AG04450 (cell line): Measurements from ENCODE around the gene PAQR9. TPM values are rescaled to one million over a fixed set of nuclear protein-coding genes. Genes with fewer than 3 reads are reported as not detected.

ENCODE experiments used
- CTCF ChIA-PET: fragments of 300-600, 350-600 bp; formaldehyde crosslinking; extraction: SDS; loops from one replicate; lab custom pipeline; 2022; ENCODE audit warnings: antibody characterized with exemption, inconsistent platforms; lab: Charles Lee
- POLR2A ChIA-PET: fragments of 350-600 bp; formaldehyde crosslinking; extraction: SDS; loops from one replicate; lab custom pipeline; 2021; ENCODE audit warnings: antibody characterized with exemption, inconsistent platforms; lab: Yijun Ruan, JAX
- DNase-seq: peaks from one replicate; pipeline ENCODE4 v3.0.0-alpha.2; 2011; ENCODE audit warnings: low read depth, low spot score
- H3K27ac ChIP-seq: one replicate; pipeline ENCODE4 v1.5.1; 2012; ENCODE audit warnings: low read depth, low read length, control low read depth
- H3K27me3 ChIP-seq: one replicate; pipeline ENCODE4 v1.6.0; 2012; ENCODE audit warnings: low read length; ENCODE audit not compliant: control insufficient read depth, insufficient read depth
- H3K4me3 ChIP-seq: 2 replicates; pipeline ENCODE4 v1.5.1; 2011; ENCODE audit warnings: mild to moderate bottlenecking, low read depth, low read length, control low read depth
- H3K9me3 ChIP-seq: 2 replicates; pipeline ENCODE4 v1.5.1; 2012; ENCODE audit warnings: low read length; ENCODE audit not compliant: control insufficient read depth, insufficient read depth
- CTCF ChIP-seq: IDR thresholded peaks from 2 replicates; pipeline ENCODE4 v1.5.1; 2011; ENCODE audit warnings: low read depth, low read length, control low read depth, inconsistent platforms
- polyA plus RNA-seq: library from polyadenylated mRNA; depleted of rRNA; stranded (reverse); fragments of >200 nt; gene quantifications from 2 replicates; pipeline ENCODE4 v1.2.3, GENCODE V29; 2011

Gene PAQR9
- polyA plus RNA-seq, 1 experiment, result not detected

GRCh38 chr3:142984255-142984654 lies 20.8 kb upstream of the PAQR9 start:
- CTCF ChIA-PET, result interaction anchor here (0.6 to 5.5 kb wide), 5 partner anchors 10 to 397 kb away, joined by 3 to 59 read pairs (median 4); no protein-coding TSS in a partner anchor
- no peak for TF ChIP-seq CTCF
- POLR2A ChIA-PET, result no interaction called here
- no peak for DNase-seq
- no peaks in the 10 kb centered on the region for H3K9me3 ChIP-seq
- H3K4me3 ChIP-seq, result no peak overlapping the region
- no peak overlapping the region for H3K27ac ChIP-seq
- H3K27me3 ChIP-seq, result peaks cover 2% of the 10 kb centered on the region

- ChIA-PET CTCF (interaction anchor here (1.5 to 5.5 kb wide), 4 partner anchors 9 to 396 kb away, joined by 3 to 59 read pairs (median 8); no protein-coding TSS in a partner anchor), POLR2A (no interaction called here)
- no peak for TF ChIP-seq CTCF
- Histone ChIP-seq H3K27me3 (peaks cover 2% of the 10 kb centered on the region), H3K9me3 (no peaks in the 10 kb centered on the region), H3K4me3 (no peak overlapping the region), H3K27ac (no peak overlapping the region)
- no peak for DNase-seq
Observed at GRCh38 chr3:142983318-142983717, 19.8 kb upstream of the PAQR9 start.

- no peak overlapping the region for H3K4me3 ChIP-seq
- ChIA-PET CTCF (interaction anchor here (0.5 to 5.5 kb wide), 6 partner anchors 9 to 615 kb away, joined by 3 to 59 read pairs (median 5); no protein-coding TSS in a partner anchor), POLR2A (no interaction called here)
- TF ChIP-seq CTCF, result no peak
- DNase-seq, result no peak
- H3K27me3 ChIP-seq, result peaks cover 2% of the 10 kb centered on the region
- H3K9me3 ChIP-seq, result no peaks in the 10 kb centered on the region
- no peak overlapping the region for H3K27ac ChIP-seq
Observed at GRCh38 chr3:142982038-142982773, 18.7 kb upstream of the PAQR9 start.

GRCh38 chr3:142981108-142981507 lies 17.6 kb upstream of the PAQR9 start:
- CTCF ChIA-PET, result interaction anchor here (1.2 to 5.5 kb wide), 4 partner anchors 10 to 152 kb away, joined by 4 to 59 read pairs (median 5); no protein-coding TSS in a partner anchor
- Histone ChIP-seq H3K9me3 (no peaks in the 10 kb centered on the region), H3K4me3 (no peak overlapping the region), H3K27ac (no peak overlapping the region), H3K27me3 (peaks cover 2% of the 10 kb centered on the region)
- POLR2A ChIA-PET, result no interaction called here
- no peak for DNase-seq
- no peak for TF ChIP-seq CTCF

- Histone ChIP-seq H3K4me3 (no peak overlapping the region), H3K27ac (no peak overlapping the region), H3K27me3 (peaks cover 2% of the 10 kb centered on the region), H3K9me3 (no peaks in the 10 kb centered on the region)
- no peak for DNase-seq
- TF ChIP-seq CTCF, result no peak
- ChIA-PET POLR2A (no interaction called here), CTCF (interaction anchor here (1.1 to 4.3 kb wide), 3 partner anchors 10 to 390 kb away, joined by 3 to 22 read pairs (median 11); no protein-coding TSS in a partner anchor)
Observed at GRCh38 chr3:142977399-142977728, 13.9 kb upstream of the PAQR9 start.
